Epidermal melanocyte (primary cell): ENCODE measurements around the gene BCL2L15.
A peak's percentile ranks its signal among the peaks of the same experiment; 100 is the strongest.

Experiments
- DNase-seq: peaks from one replicate; pipeline ENCODE4 v3.0.0; 2011; ENCODE audit warnings: low spot score; ENCODE audit not compliant: insufficient read length

BCL2L15 gene

DNA sequence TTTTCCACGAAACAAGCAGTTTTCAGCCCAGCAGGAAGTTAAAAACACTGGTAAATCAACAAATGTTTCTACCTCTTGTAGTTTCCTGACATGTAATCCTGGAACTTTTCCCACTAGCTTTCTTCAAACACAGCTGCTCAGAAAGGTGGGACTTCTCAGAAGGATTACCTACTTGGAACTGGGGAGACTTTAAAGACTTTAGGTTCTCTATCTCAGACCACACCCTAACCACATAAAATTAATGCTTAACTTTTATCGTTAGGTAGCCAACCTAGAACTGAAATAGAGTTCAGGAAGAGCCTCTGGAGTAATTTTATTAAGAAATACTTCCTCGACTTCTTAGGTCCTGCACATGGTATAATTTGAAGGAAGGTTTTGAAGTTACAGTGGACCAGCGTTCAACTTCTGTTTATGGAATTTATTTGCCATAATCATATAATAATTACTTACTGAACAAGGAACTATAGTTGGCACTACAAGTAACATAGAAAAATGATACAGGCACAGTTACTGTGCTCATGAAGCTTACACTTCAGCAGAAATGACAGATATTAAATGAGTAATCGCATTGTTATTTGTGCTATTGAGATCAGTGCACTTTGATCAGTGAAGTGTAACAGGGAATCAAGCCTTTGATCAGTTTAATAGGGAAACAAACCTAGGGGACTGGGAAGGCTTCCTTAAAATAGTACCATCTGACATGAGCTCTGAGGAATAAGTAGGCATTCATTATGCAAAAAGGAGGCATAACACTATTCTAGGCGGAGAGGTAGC lies at the start of gene BCL2L15:
Gene BCL2L15 (minus strand): TSS at position 180 of the 774 bp plus-strand sequence. CDS start 206 bp downstream, outside the sequence.
- no peak for DNase-seq

DNA sequence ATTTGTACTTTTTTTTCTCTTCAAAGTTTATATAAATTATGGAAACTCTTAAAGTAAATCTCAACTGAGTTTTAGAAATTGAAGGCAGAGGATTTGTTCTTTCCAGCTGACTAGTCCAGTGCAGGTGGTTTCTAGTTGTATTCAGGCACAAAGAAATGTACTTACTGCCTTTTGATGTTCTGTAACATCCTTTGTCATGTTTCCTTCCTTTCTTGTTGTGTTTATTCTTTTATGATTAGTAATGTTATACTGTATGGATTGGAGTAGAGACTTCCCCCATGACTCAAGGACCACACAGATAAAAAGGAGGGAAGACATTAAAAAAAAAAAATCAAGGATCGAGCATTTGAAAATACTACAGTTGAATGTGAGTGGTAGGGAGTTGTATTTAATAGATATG lies 49.8 kb upstream of the BCL2L15 start:
- DNase-seq, result no peak

DNA sequence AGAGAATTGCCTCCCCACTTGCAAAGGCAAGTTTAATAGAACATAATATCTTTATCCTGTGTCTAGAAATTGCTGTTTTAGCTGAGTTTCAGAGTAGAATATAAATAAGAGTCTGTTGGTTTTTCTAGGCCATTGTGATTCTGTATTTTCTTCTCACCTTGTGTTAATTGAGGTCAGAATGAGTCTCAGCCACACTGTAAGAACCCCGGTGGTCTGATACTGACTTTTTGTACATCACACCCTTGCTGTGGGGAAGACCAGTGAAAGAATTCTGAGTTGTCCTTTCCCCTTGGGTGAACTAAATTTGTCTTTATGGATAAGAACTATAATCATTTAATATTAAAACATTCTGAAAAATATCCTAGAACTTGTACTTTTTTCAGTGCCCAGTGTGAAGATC lies 48.6 kb upstream of the BCL2L15 start:
- no peak for DNase-seq

DNA sequence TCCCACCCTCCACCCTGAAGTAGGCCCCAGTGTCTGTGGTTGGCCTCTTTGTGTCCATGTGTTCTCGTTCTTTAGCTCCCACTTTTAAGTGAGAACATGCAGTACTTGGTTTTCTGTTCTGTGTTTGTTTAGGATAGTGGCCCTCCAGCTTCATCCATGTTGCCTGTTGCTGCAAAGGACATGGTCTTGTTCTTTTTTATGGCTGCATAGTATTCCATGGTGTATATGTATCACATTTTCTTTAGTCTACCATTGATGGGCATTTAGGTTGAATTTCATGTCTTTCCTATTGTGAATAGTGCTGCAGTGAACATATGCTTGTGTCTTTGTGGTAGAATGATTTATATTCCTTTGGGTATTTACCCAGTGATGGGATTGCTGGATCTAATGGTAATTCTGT lies 47.8 kb upstream of the BCL2L15 start:
- no peak for DNase-seq

DNA sequence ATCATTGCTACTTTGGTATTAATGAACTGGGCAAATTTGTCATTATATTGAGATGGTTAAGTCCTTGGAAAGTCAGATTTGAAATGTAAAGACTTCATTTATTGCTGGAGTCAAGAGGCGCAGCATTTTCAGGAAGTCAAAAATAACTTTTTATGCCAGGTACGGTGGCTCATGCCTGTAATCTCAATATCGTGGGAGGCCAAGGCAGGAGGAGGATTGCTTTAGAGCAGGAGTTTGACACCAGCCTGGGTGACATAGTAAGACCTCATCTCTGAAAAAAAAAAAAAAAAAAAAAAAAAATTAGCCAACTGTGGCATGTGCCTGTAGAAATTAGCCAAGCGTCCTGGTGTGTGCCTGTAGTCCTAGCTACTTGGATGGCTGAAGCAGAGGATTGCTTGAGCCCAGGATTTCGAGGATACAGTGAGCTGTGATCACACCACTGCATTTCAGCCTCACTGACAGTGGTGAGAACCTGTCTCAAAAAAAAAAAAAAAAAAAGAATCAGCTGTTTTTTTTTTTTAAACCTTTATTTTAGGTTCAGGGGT lies 47.2 kb upstream of the BCL2L15 start:
- DNase-seq, result no peak

DNA sequence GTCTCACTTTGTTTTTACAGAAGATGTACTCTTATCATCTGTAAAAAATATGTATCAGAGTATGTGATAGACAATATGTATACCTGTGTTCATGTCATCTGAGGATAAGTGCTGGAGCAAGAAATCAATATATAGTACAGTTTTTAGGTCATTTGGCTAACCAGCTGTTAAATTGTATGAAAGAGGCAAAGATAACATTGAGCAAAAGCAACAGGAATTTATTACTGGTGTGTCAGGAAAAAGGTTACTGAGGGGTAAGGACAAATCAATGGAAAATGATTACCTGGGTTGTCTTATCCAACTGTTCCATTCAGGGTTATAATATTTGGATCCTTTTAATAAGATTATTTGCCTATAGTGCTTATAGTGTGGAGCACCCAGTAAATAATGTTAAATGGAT lies 46.6 kb upstream of the BCL2L15 start:
- no peak for DNase-seq

DNA sequence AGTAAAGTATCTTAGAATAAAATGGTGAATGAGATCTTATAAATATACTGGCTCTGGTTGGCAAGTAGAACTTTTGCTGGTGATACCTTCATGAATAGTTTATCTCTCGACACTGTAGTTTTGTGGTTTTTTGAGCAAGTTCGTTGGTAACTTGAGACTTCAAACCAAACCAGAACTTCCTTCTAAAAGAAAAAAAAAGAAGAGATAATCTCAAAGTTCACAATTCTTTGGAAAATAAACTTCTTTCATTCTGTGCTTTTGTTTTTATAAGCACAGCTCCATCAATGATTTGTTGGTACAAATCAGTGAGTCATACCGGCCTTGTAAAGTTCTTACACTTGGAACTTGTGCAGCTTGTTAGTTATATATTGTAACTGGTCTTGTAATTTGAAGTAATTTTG lies 44.1 kb upstream of the BCL2L15 start:
- no peak for DNase-seq

DNA sequence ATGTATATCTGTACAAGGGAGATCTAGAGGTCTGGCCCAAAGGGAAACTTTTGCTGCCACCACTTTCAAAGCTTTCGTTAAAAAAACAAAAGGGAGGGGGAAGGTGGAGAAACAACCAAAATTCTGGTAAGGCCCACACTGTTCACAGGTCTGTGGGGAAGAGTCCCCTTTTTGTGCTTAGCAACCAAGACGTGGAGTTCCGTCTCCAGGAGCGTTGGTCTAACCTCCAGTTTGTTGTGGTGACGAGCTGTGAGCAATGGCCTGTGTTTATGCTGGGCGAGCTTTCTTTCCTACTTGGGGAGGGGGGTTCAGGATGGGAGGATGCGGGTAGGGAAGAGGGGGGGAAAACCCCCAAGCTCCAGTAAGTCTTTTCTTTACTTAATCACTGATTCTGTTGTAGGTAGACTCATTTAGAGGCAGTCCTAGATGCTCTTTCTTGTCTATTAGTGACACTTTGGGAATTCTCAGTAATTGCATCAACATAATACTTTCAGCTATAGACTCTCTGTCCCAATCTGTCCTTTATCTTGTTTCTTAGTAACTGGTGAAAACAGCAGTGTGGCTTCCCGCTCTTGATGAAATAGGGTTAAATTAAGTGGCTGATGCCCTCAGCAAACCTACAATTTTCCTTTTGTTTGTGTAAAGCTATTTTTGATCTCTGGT lies 43.2 kb upstream of the BCL2L15 start:
- no peak for DNase-seq

DNA sequence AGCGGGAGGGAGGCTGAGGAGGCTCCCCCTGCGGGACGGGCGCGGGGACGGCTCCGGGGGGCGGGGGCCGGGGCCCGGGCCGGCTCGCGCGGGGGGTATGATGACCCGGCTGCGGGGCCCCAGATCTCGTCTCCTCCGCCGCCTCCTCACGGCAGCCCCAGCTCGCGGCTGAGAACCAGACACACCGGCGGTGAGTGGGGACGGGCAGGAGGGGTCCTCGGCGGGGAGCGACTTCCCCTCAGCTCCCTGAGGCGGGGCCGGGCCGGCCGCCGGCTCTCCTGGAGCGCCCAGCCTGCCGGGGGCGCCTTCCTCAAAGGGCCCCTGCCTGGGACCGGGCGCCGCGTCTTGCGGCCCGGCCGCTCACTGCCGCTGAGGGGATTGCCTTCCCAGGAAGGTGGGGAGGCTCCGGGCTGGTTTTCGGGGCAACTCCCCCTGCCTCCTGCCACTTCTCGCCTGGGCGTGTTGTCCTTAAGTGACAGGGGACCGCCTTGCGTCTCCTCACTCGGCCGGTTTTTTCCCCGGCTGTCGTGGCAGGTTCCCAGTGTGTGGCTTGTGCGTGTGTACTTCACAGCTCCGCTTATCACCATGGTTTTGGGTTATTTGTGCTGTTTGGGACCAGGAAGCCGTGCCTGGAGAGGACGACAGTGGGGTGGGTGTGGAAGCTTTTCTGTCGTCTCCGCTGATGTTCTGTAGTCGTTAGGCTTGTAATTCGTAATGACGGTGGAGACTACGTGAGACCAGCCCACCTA lies 42.5 kb upstream of the BCL2L15 start:
- no peak for DNase-seq

DNA sequence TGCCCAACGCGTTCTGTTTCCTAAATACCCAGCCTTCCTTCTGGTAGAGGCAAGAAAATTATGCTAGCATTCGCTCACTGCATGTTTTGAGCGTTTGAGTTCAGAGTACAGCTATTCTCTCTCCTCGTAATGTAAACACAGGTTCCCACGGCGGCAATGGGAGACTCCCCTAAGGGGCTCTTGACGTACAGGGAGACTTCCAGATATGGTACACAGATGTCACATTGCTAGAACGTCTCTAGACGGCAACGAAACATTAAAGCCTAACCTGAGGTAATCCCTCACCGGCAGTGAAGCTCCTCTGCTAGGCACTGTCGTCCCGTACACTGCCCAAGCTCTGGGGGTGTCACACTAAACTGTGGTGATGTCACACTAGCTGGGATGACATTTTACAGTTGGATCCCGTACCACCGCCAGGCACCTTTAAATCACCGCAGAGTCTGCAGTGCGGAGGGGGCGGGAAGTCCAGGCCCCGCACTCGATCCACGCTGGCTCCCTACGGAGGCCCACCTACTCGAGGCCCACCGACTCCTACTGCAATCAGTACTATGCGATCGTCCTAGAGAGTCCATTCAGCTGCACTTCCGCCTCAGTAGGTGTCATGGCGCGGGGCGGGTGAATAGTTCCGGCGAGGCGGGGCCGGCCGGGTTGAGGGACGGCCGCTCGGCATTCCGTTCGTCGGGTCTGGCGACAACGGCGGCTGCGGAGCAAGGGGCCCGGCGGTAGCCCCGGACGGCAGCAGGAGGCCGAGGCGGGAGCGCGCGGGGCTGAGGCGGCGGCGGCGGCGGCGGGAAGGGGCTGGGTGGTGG lies 41.8 kb upstream of the BCL2L15 start, which contains the start of gene HIPK1:
Gene HIPK1 (plus strand): TSS at position 384 of the 809 bp plus-strand sequence.
- DNase-seq, result peak; percentile 70

DNA sequence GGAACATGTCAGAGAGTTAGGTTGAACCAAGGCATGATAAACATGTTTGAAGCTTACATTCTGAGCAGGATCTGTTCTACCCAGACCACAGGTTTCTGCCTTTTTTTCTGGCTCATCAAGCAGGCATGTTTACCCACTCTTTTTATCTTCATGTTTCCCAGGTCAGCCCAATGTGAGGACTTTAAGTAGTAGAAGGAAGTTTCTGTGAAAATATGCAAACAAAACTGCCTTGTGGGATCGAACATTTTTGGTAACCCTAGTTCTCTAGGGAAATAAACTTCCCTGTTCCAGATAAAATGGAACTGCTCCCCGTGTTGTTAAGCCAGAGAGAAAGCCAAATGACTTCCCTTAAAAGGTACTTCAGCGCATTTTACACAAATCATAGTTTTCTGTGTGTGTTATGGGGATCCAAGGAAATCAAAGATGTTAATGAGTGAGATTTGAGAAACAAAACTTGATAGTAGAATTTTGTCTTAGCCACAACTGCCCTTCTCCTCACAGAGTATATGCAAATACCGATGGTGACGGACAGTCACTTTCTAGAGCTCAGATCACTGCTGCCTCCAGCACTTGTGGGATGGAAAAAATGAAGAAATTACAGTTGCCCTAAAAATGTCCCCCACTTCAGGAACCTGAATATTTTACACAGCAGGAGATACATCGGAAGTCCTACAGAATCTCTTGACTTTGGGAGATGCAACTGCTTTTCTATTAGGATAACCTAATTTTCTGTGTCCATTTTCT lies 41.0 kb upstream of the BCL2L15 start:
- DNase-seq, result no peak

DNA sequence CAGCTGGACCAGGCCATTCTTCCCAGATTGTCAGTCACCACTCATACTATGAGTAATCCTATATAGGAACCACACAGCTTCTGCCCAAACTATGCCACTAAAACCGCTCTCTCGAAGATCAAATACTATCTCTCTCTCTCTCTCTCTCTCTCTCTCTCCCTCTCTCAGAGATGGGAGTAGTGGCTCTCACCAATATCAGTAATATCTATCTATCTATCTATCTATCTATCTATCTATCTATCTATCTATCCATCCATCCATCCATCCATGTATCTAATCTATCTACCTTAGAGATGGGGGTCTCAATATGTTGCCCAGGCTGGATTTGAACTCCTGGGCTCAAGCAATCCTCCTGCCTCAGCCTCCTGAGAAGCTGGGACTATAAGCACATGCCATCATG lies 37.1 kb upstream of the BCL2L15 start:
- DNase-seq, result no peak

DNA sequence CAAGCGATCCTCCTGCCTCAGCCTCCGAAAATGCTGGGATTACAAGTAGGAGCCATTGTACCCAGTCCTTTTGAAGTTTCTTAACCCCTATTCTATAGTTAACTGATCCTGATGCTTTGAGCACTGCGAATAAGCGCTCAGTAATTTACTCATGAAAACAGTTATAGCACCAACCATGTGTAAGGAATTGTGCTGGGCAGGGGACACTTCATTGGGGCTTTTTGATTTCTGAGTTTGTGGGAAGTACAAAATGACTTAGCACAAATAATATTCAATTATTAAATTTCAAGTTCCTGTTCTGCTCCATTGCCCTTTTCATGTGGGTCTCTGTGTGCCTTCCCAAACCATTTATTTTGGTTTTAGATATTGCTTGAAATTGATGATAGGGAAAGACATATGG lies 35.6 kb upstream of the BCL2L15 start:
- no peak for DNase-seq

DNA sequence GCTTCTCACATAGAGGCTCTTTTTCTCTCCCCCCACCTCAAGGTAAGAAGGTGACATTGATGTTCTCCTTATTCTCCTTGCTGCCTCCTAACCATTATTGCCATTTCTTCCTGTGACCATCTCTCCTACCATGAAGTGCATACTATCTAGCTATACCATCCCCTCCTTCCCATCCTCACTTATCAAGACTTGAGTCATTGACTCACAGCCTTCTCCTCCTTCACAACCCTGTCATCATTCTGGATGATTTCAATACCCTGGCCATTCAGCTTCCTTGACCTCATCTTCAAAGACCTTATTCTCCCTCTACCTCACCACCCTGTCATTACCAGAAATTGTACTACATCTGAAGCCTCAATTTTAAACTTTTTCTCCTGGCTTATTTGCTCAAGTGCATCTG lies 30.9 kb upstream of the BCL2L15 start:
- no peak for DNase-seq

DNA sequence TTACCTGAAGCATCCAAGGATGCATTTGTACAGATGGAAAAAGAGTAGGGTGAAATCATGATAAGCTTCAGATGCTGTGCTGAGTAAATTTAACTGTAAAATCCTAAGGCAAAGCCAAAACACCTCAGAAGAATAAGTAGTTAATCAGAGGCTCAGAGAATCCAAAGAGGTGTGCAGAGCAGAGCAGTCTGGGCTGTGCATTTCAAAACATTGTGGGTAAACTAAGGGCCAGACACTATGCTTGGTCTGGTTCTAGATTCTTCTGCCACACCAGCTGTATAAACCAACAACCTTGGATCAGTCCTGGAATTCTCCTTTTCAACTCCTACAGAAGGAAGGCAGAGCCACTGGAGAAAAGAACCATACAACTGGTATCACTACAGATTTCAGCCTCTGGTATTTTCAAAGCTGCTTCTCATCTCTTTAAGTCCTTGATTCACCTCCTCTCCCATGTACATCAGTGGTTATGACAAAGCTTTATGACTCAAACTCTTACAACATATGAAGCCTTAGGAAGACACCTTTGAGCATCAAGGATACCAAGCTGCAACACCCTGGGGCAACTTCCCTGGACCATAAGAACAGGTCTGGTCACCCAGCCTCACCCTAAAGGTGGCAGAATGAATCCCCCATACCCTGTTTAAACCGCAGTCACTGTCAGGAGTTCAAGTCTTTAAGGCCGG lies 30.2 kb upstream of the BCL2L15 start:
- DNase-seq, result no peak

DNA sequence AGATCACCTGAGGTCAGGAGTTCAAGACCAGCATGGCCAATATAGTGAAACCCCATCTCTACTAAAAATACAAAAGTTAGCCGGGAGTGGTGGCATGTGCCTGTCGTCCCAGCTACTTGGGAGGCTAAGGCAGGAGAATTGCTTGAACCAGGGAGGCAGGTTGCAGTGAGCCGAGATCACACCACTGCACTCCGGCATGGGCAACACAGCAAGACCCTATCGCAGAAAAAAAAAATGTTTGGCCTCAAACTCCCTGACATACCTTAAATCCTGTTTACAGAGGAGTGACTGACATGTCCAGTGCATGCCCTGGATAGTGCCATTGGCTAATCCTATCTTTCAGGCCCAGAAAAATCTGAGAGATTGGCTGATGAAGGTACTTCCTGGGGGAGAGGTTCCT lies 29.6 kb upstream of the BCL2L15 start:
- DNase-seq, result no peak

DNA sequence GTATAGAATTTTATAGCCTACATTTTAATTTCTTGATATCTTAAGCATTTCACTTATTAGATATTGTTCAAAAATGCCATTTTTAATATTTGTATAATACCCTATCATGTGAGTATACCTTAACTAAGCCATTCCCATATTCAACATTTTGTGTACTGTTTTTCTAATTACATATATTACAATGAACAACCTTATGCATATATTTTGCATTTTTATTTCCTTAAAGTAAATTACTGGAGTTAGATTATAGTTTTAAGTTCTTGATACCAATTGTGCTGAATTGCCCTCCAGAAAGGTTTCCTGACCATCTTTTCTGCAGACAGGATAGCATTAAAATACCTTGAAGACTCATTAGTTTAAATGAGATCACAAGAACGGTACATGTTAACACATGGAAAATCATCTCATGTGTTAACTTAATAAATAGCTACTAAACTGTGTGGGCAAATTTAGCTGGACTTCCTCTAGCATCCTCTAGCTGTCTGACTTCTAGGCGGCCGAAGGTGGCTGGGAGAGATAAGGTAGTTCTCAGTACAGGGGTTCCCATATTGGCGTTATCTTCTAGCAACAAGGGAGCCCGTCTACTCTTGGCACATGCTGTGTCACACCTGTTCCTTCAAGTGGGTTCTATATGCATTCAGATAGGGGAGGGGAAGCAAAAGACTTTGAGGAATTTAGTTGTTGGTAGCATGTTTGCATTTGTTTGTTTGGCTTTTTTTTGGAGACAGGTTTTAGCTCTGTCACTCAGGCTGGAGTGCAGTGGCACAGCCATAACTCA lies 26.7 kb upstream of the BCL2L15 start:
- DNase-seq, result no peak

DNA sequence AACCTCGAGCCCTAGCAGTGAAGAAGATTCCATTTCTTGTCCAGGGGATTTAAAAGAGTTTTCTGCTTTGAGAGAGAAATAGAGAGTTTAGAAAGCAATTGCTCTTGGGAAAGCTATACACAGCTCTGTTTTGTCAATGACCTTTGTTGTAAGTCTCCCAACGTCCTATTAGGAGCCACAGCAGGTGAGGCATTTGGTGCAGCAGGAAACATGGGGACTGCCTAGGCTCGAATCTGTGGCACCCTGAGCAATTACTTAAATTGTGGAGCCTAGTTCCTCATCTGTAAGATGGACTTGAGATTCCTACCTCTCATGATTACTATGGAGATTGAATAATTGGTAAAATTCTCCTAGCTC lies 25.9 kb upstream of the BCL2L15 start:
- no peak for DNase-seq
